IPS-15b (cell line): ENCODE results near the gene ZG16B.

ENCODE experiments used
- H3K27me3 ChIP-seq: one replicate; pipeline ENCODE4 v1.6.1; 2013; ENCODE audit warnings: low read length; ENCODE audit not compliant: control insufficient read depth, insufficient read depth
- H3K36me3 ChIP-seq: one replicate; pipeline ENCODE4 v1.6.1; 2013; ENCODE audit warnings: low read length; ENCODE audit not compliant: control insufficient read depth, insufficient read depth
- H3K4me1 ChIP-seq: one replicate; pipeline ENCODE4 v1.6.1; 2013; ENCODE audit warnings: mild to moderate bottlenecking, low read length; ENCODE audit not compliant: control insufficient read depth, insufficient read depth
- H3K4me3 ChIP-seq: one replicate; pipeline ENCODE4 v1.5.1; 2013; ENCODE audit warnings: low read depth, low read length
- H3K9ac ChIP-seq: one replicate; pipeline ENCODE4 v1.6.1; 2013; ENCODE audit warnings: low read depth, mild to moderate bottlenecking, low read length
- H3K9me3 ChIP-seq: one replicate; pipeline ENCODE4 v1.6.1; 2013; ENCODE audit warnings: mild to moderate bottlenecking, low read length; ENCODE audit not compliant: control insufficient read depth, insufficient read depth

ZG16B gene, protein sequence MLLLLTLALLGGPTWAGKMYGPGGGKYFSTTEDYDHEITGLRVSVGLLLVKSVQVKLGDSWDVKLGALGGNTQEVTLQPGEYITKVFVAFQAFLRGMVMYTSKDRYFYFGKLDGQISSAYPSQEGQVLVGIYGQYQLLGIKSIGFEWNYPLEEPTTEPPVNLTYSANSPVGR

DNA sequence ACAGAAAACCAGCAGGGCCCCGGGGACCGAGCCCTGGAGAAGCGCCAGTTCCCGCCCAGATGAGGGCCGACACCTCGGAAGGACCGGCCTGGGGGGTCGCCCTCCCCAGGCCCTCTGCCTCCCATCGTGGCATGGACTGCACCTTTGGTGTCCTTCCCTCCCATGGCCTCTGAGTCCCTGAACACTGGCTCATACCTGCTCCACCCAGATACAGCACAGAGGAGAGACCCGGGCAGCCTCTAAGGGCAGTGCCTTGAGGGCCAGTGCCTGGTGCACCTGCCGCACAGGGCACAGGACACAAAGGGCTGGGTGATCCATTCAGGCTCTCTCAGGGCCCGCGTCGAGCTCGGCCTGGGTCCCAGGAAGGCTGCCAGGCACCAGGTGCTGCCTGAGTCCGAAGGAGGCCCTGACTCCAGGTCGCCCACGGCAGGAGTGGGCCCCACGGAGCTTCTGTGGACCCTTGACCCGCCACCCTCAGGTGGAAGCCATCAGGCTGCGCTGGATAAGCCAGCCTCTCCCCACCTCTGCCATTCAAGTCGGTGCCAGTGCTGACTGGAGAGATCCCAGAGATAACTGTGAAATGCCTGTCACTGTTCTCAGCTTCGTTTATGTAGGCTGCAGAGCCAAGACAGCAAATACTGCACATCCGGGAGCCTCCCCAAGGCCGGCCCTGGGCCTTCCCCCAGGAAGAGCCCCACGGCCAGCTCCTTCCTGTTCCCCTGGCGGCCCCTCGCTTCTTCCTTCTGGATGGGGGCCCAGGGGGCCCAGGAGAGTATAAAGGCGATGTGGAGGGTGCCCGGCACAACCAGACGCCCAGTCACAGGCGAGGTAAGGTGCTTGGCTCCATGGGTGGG lies at the start of gene ZG16B:
TSS of gene ZG16B (plus strand) at position 803 of the 854 bp plus-strand sequence. CDS start 139 bp downstream, outside the sequence.
- Histone ChIP-seq H3K36me3 (no peaks in the 10 kb centered on the region), H3K9me3 (no peaks in the 10 kb centered on the region), H3K4me1 (no peaks in the 10 kb centered on the region), H3K27me3 (no peaks in the 10 kb centered on the region), H3K4me3 (no peak within 1 kb of the TSS), H3K9ac (no peak within 1 kb of the TSS)

- no peaks in the 10 kb centered on the region for H3K4me1 ChIP-seq
- H3K4me3 ChIP-seq, result no peak overlapping the region
- H3K27me3 ChIP-seq, result peaks cover 18% of the 10 kb centered on the region
- no peaks in the 10 kb centered on the region for H3K36me3 ChIP-seq
- no peak overlapping the region for H3K9ac ChIP-seq
- no peaks in the 10 kb centered on the region for H3K9me3 ChIP-seq
These were observed 47.3 kb upstream of the ZG16B start for GRCh38 chr16:2782583-2783351.

GRCh38 chr16:2783581-2784357 lies 46.3 kb upstream of the ZG16B start:
- Histone ChIP-seq H3K9ac (no peak overlapping the region), H3K4me3 (no peak overlapping the region), H3K27me3 (peaks cover 18% of the 10 kb centered on the region), H3K4me1 (no peaks in the 10 kb centered on the region), H3K9me3 (no peaks in the 10 kb centered on the region), H3K36me3 (no peaks in the 10 kb centered on the region)

- Histone ChIP-seq H3K36me3 (no peaks in the 10 kb centered on the region), H3K4me1 (no peaks in the 10 kb centered on the region), H3K27me3 (peaks cover 18% of the 10 kb centered on the region), H3K9me3 (no peaks in the 10 kb centered on the region), H3K9ac (no peak overlapping the region), H3K4me3 (peak overlapping the region; percentile 50)
These were observed 45.6 kb upstream of the ZG16B start for GRCh38 chr16:2784358-2785100.

GRCh38 chr16:2785101-2785991 lies 44.8 kb upstream of the ZG16B start:
- H3K27me3 ChIP-seq, result peaks cover 18% of the 10 kb centered on the region

DNA sequence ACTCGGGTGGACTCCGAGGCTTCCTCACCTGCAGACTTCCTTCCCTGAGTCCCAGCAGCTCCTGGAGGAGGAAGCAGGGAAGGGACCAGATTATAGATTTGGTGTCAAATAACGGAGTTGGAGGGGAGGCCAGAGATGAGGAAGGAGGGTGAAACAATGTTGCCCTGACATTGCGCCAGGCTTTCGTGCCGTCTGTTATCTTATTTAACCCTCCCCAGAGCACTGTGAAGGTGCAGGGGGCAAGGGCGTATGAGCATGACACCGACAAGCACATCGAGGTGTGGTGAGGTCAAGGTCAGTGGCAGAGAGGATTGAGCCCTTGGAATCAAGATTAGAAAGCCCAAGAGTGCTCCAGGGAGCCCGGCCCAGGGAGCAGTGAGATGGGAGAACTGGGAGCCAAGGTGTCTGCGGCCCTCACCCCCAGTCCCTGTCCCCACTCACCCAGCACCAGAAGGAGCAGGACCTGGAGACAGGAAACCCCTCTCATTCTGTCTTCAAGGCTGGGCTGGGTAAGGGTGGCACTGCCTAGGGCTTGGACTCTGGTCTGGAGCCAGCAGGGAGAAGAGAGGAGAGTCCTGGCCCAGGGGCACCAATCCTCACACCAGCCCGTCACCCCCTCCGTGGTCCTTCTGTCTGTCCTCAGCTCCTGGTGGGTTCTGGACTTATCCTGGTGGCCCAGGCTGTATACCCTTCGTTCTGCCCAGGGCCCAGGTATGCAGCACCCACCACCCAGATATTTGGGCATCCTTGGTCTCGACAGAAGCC lies 43.9 kb upstream of the ZG16B start:
- Histone ChIP-seq H3K4me1 (no peaks in the 10 kb centered on the region), H3K27me3 (peaks cover 18% of the 10 kb centered on the region), H3K9me3 (no peaks in the 10 kb centered on the region), H3K4me3 (no peak overlapping the region), H3K9ac (no peak overlapping the region), H3K36me3 (no peaks in the 10 kb centered on the region)

More at GRCh38 chr16:2785101-2785991, 44.8 kb upstream of the ZG16B start:
- no peaks in the 10 kb centered on the region for H3K36me3 ChIP-seq
- H3K9me3 ChIP-seq, result no peaks in the 10 kb centered on the region
- H3K9ac ChIP-seq, result peak overlapping the region; percentile 5
- H3K4me3 ChIP-seq, result peak overlapping the region; percentile 50
- H3K4me1 ChIP-seq, result no peaks in the 10 kb centered on the region

DNA sequence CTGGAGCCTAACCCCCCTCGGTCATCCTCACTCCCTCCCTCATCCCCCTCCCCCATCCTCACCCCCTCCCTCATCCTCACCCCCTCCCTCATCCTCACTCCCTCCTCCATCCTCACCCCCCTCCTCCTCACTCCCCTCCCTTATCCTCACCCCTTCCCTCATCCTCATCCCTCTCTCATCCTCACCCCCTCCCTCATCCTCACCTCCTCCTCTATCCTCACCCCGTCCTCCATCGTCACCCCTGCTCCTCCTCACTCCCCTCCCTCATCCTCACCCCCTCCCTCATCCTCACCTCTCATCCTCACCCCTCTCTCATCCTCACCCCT lies 43.3 kb upstream of the ZG16B start:
- Histone ChIP-seq H3K27me3 (peaks cover 18% of the 10 kb centered on the region), H3K9me3 (no peaks in the 10 kb centered on the region), H3K4me3 (no peak overlapping the region), H3K4me1 (no peaks in the 10 kb centered on the region), H3K9ac (no peak overlapping the region), H3K36me3 (no peaks in the 10 kb centered on the region)

DNA sequence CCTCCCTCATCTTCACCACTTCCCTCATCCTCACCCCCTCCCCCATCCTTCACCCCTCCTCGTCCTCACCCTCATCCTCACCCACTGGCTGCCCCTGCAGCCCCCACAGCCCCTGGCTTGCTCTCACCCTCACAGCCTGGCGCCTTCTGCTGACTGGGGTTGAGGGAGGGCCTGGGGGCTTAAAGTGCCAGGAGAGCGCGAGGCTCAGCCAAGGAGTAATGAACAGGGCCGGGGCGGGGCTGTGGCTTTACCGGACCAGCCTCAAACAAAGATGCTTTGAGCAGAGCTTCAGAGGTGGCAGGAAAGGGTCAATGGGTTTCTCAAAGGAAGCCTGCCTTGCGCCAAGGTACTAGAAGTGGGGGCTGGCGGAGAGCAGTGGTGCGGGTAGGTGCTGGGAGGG lies 42.7 kb upstream of the ZG16B start, which contains the start of gene PRSS33:
TSS of gene PRSS33 (minus strand) at position 155 of the 400 bp plus-strand sequence. CDS start 1,013 bp downstream, outside the sequence.
- peaks cover 18% of the 10 kb centered on the region for H3K27me3 ChIP-seq
- no peaks in the 10 kb centered on the region for H3K9me3 ChIP-seq
- H3K4me1 ChIP-seq, result no peaks in the 10 kb centered on the region
- H3K9ac ChIP-seq, result no peak within 1 kb of the TSS
- H3K36me3 ChIP-seq, result no peaks in the 10 kb centered on the region
- no peak within 1 kb of the TSS for H3K4me3 ChIP-seq

- no peaks in the 10 kb centered on the region for H3K4me1 ChIP-seq
- no peak overlapping the region for H3K9ac ChIP-seq
- no peaks in the 10 kb centered on the region for H3K36me3 ChIP-seq
- peaks cover 18% of the 10 kb centered on the region for H3K27me3 ChIP-seq
- H3K4me3 ChIP-seq, result no peak overlapping the region
- H3K9me3 ChIP-seq, result no peaks in the 10 kb centered on the region
These were observed 42.1 kb upstream of the ZG16B start for GRCh38 chr16:2787961-2788360.

DNA sequence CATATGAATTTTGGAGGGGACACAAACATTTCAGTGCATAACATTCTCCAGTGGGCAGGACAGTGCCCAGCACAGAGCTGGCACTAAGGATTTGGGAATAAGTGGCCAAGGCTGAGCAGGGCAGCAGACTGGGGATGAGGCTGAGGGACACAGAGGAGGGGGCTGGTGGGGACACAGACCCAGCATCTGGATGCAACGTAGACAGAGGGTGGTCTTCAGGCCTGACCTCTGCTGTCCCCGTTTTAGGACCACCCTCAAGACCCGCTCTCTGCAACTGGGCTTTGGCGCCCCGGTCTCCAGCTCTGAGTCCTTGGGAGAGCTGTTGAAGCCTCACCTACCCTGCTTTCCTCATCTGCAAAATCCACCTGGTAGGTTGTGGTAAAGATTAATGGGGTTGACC lies 39.5 kb upstream of the ZG16B start:
- Histone ChIP-seq H3K9ac (no peak overlapping the region), H3K4me3 (no peak overlapping the region), H3K4me1 (no peaks in the 10 kb centered on the region), H3K36me3 (no peaks in the 10 kb centered on the region), H3K9me3 (no peaks in the 10 kb centered on the region), H3K27me3 (peaks cover 9% of the 10 kb centered on the region)
